H1 (cell line): ENCODE results near the gene PRMT1. TPM values are rescaled to one million over a fixed set of nuclear protein-coding genes. Genes with fewer than 3 reads are reported as not detected.

Source experiments
- CTCF ChIA-PET: fragments of 300-600 bp; sonication (Branson Sonifier 250); formaldehyde crosslinking; loops from one replicate; lab custom pipeline; 2021; ENCODE audit not compliant: partially characterized antibody; lab: Charles Lee
- POLR2A ChIA-PET: fragments of 300-600 bp; sonication (Branson Sonifier 250); formaldehyde crosslinking; loops from one replicate; lab custom pipeline; 2021; ENCODE audit warnings: inconsistent platforms; ENCODE audit not compliant: partially characterized antibody; lab: Charles Lee
- DNase-seq, 2 experiments: peaks; one replicate each; pipeline versions ENCODE4 v3.0.0 to v3.0.0-alpha.2; 2010 to 2022; ENCODE audit warnings: low spot score in 2 of 2, low read depth in 1 of 2, mixed read lengths in 1 of 2
- FAIRE-seq: peaks from 2 replicates; lab custom pipeline; 2011; peaks lifted over from hg19 to GRCh38; lab: Jason Lieb, UNC
- H2AFZ ChIP-seq: 2 replicates; pipeline ENCODE4 v1.8.1; 2012; ENCODE audit warnings: low read length, inconsistent platforms
- H2AK5ac ChIP-seq: 2 replicates; pipeline ENCODE4 v1.6.1; 2013; ENCODE audit warnings: low read depth, low read length
- H2BK120ac ChIP-seq: replicated peaks from 2 replicates; pipeline ENCODE3; 2013; ENCODE audit warnings: low read depth, low read length, inconsistent platforms
- H2BK12ac ChIP-seq: 2 replicates; pipeline ENCODE4 v1.6.1; 2013; ENCODE audit warnings: low read depth, low read length
- H2BK15ac ChIP-seq: 2 replicates; pipeline ENCODE4 v1.6.1; 2013; ENCODE audit warnings: low read length
- H2BK20ac ChIP-seq: 2 replicates; pipeline ENCODE4 v1.6.1; 2013; ENCODE audit warnings: low read length
- H2BK5ac ChIP-seq: 2 replicates; pipeline ENCODE4 v1.6.1; 2013; ENCODE audit warnings: low read depth, low read length
- H3K14ac ChIP-seq: 2 replicates; pipeline ENCODE4 v1.6.1; 2013; ENCODE audit warnings: inconsistent platforms; ENCODE audit not compliant: insufficient read length
- H3K18ac ChIP-seq: 2 replicates; pipeline ENCODE4 v1.6.1; 2013; ENCODE audit warnings: low read length; ENCODE audit errors: extremely low read depth
- H3K23ac ChIP-seq: 2 replicates; pipeline ENCODE4 v1.6.1; 2013; ENCODE audit warnings: inconsistent platforms; ENCODE audit not compliant: insufficient read length
- H3K23me2 ChIP-seq: 2 replicates; pipeline ENCODE4 v1.6.1; 2013; ENCODE audit warnings: low read depth, low read length
- H3K27ac ChIP-seq: 2 replicates; pipeline ENCODE4 v1.6.1; 2011; ENCODE audit warnings: low read depth, low read length, inconsistent platforms
- H3K27me3 ChIP-seq, 4 experiments: replicated peaks in 1 of 4; 1 replicate in 1 of 4; 2 replicates in 3 of 4; pipeline versions ENCODE4 v1.6.1 to v1.8.1; 2011 to 2013; ENCODE audit warnings: low read length in 3 of 4, mild to moderate bottlenecking in 3 of 4, inconsistent platforms in 2 of 4, mixed read lengths in 2 of 4, moderate library complexity in 1 of 4; ENCODE audit not compliant: control insufficient read depth in 3 of 4, insufficient read depth in 3 of 4; ENCODE audit errors: extremely low read depth in 1 of 4
- H3K36me3 ChIP-seq, 4 experiments: 2 replicates each; pipeline versions ENCODE4 v1.6.1 to v1.8.1; 2011 to 2013; ENCODE audit warnings: mild to moderate bottlenecking in 4 of 4, low read length in 3 of 4, moderate library complexity in 2 of 4, control low read depth in 1 of 4, inconsistent platforms in 1 of 4; ENCODE audit not compliant: insufficient read depth in 4 of 4, control insufficient read depth in 2 of 4
- H3K4ac ChIP-seq: replicated peaks from 2 replicates; pipeline ENCODE3; 2013; ENCODE audit warnings: low read length, low read depth, mixed read lengths, inconsistent platforms; ENCODE audit not compliant: insufficient read length
- H3K4me1 ChIP-seq, 4 experiments: replicated peaks in 1 of 4; 1 replicate in 1 of 4; 2 replicates in 3 of 4; pipeline versions ENCODE4 v1.6.1 to v1.8.1; 2011 to 2013; ENCODE audit warnings: low read length in 3 of 4, inconsistent platforms in 2 of 4, mixed read lengths in 1 of 4; ENCODE audit not compliant: insufficient read depth in 4 of 4, control insufficient read depth in 3 of 4
- H3K4me2 ChIP-seq, 2 experiments: 2 replicates each; pipeline versions ENCODE4 v1.6.1 to v1.8.1; 2011 to 2013; ENCODE audit warnings: low read depth in 2 of 2, low read length in 2 of 2, control low read depth in 1 of 2, inconsistent platforms in 1 of 2, mild to moderate bottlenecking in 1 of 2; ENCODE audit not compliant: insufficient read depth in 1 of 2
- H3K4me3 ChIP-seq, 4 experiments: fragments of 200-600, 300-600 bp in 1 of 4; sonication (generic), shearing (Covaris generic), sonication (Bioruptor Twin) in 1 of 4; 2 replicates each; pipeline versions ENCODE4 v1.5.1 to v1.8.1; 2011 to 2016; ENCODE audit warnings: low read length in 4 of 4, low read depth in 3 of 4, control low read depth in 2 of 4, inconsistent platforms in 2 of 4, mild to moderate bottlenecking in 2 of 4, mixed read lengths in 1 of 4, moderate library complexity in 1 of 4; ENCODE audit not compliant: insufficient read depth in 2 of 4; ENCODE audit errors: extremely low read depth in 1 of 4
- H3K56ac ChIP-seq: replicated peaks from 2 replicates; pipeline ENCODE3; 2013; ENCODE audit warnings: low read depth, mild to moderate bottlenecking, mixed read lengths, low read length, inconsistent platforms; ENCODE audit not compliant: insufficient read length
- H3K79me1 ChIP-seq: 2 replicates; pipeline ENCODE4 v1.6.1; 2013; ENCODE audit warnings: low read depth, low read length, control low read depth
- H3K79me2 ChIP-seq, 2 experiments: 2 replicates each; pipeline versions ENCODE4 v1.6.1 to v1.8.1; 2012 to 2013; ENCODE audit warnings: low read length in 2 of 2, mild to moderate bottlenecking in 2 of 2, inconsistent platforms in 1 of 2; ENCODE audit not compliant: insufficient read depth in 2 of 2, control insufficient read depth in 1 of 2
- H3K9ac ChIP-seq, 4 experiments: replicated peaks in 1 of 4; 1 replicate in 1 of 4; 2 replicates in 3 of 4; pipeline versions ENCODE4 v1.6.1 to v1.8.1; 2011 to 2013; ENCODE audit warnings: low read depth in 3 of 4, low read length in 3 of 4, control low read depth in 2 of 4, mild to moderate bottlenecking in 2 of 4, moderate library complexity in 2 of 4, inconsistent platforms in 1 of 4; ENCODE audit errors: extremely low read depth in 1 of 4
- H3K9me3 ChIP-seq, 2 experiments: 2 replicates each; pipeline versions ENCODE4 v1.6.1 to v1.8.1; 2012 to 2013; ENCODE audit warnings: mild to moderate bottlenecking in 2 of 2, moderate library complexity in 2 of 2, control low read depth in 1 of 2, inconsistent platforms in 1 of 2, low read depth in 1 of 2, low read length in 1 of 2, mixed read lengths in 1 of 2; ENCODE audit not compliant: insufficient read depth in 2 of 2
- H4K20me1 ChIP-seq, 2 experiments: replicated peaks in 1 of 2; 2 replicates each; pipeline versions ENCODE3 to v1.8.1; 2011 to 2013; ENCODE audit warnings: inconsistent platforms in 2 of 2, low read length in 2 of 2, mild to moderate bottlenecking in 1 of 2; ENCODE audit not compliant: insufficient read depth in 2 of 2, control insufficient read depth in 1 of 2
- H4K5ac ChIP-seq: 2 replicates; pipeline ENCODE4 v1.6.1; 2013; ENCODE audit warnings: low read length, low read depth, mixed read lengths, inconsistent platforms; ENCODE audit not compliant: insufficient read length
- H4K8ac ChIP-seq: 2 replicates; pipeline ENCODE4 v1.8.0; 2013; ENCODE audit warnings: mild to moderate bottlenecking, moderate library complexity, low read length, inconsistent platforms; ENCODE audit not compliant: insufficient read depth; ENCODE audit errors: extremely low read depth
- H4K91ac ChIP-seq: replicated peaks from 2 replicates; pipeline ENCODE3; 2013; ENCODE audit warnings: low read length, mixed read lengths, inconsistent platforms; ENCODE audit not compliant: insufficient read length
- ASH2L ChIP-seq: fragments of 200-600, 300-600 bp; sonication (generic); IDR thresholded peaks from one replicate; pipeline ENCODE4 v1.7.1; 2017; ENCODE audit warnings: low read length
- E2F6 ChIP-seq: IDR thresholded peaks from 2 replicates; pipeline ENCODE4 v1.6.1; 2012; ENCODE audit warnings: inconsistent platforms
- MAX ChIP-seq: IDR thresholded peaks from 2 replicates; pipeline ENCODE4 v1.6.1; 2012; ENCODE audit warnings: inconsistent platforms
- POLR2A ChIP-seq, 2 experiments: IDR thresholded peaks; 1 replicate in 1 of 2; 2 replicates in 1 of 2; pipeline ENCODE4 v1.6.1; 2011; ENCODE audit warnings: low read depth in 2 of 2, low read length in 2 of 2, mild to moderate bottlenecking in 2 of 2; ENCODE audit errors: control extremely low read depth in 1 of 2
- RBBP5 ChIP-seq: IDR thresholded peaks from 2 replicates; pipeline ENCODE4 v1.7.1; 2012; ENCODE audit warnings: low read depth, mild to moderate bottlenecking, inconsistent platforms, low read length, moderate library complexity, borderline replicate concordance
- RFX5 ChIP-seq: IDR thresholded peaks from 2 replicates; pipeline ENCODE4 v1.6.1; 2011; ENCODE audit warnings: low read depth, low read length, improper control_type of control experiment, borderline replicate concordance
- RXRA ChIP-seq: IDR thresholded peaks from 2 replicates; pipeline ENCODE4 v1.6.1; 2011; ENCODE audit warnings: low read depth, mild to moderate bottlenecking, low read length, moderate library complexity; ENCODE audit not compliant: insufficient read depth
- SP4 ChIP-seq: IDR thresholded peaks from 2 replicates; pipeline ENCODE4 v1.6.1; 2012; ENCODE audit warnings: low read length, inconsistent platforms
- SRF ChIP-seq: IDR thresholded peaks from 2 replicates; pipeline ENCODE4 v1.6.1; 2011; ENCODE audit warnings: mild to moderate bottlenecking, low read depth, low read length, moderate library complexity
- TAF1 ChIP-seq: IDR thresholded peaks from 2 replicates; pipeline ENCODE4 v1.6.1; 2011; ENCODE audit warnings: mild to moderate bottlenecking, low read depth, low read length
- WGBS, 2 experiments: shearing (Covaris generic) in 1 of 2; methylation state at CpG; one replicate each; pipeline versions ENCODE4 v1.1.6 to v1.1.7; 2013 to 2015; ENCODE audit warnings: low lambda C conversion rate in 2 of 2, mixed read lengths in 2 of 2, inconsistent platforms in 1 of 2, low coverage in 1 of 2, missing lambda C conversion rate in 1 of 2; ENCODE audit not compliant: insufficient replicate concordance in 2 of 2, insufficient coverage in 1 of 2, insufficient read length in 1 of 2; ENCODE audit errors: extremely low coverage in 1 of 2, missing lambda C conversion rate in 1 of 2; 5-methylcytosine and 5-hydroxymethylcytosine counted together
- polyA plus RNA-seq, 7 experiments: library from polyadenylated mRNA; depleted of rRNA in 3 of 7; stranded (reverse) in 5 of 7; unstranded in 2 of 7; fragments of >200 nt in 5 of 7; fragments of 200-250 nt in 2 of 7; gene quantifications; 1 replicate in 5 of 7; 2 replicates in 1 of 7; 4 replicates in 1 of 7; pipeline versions ENCODE4 v1.2.1 to v1.2.3, GENCODE V29; 2011 to 2013; ENCODE audit warnings: missing spikeins in 2 of 7, mixed read lengths in 2 of 7
- total RNA-seq: library from RNA; stranded (reverse); fragmentation: NEBNext Ultra II Directional; extraction: Animal tissue kit (Norgen Biotek cat#: 25700); gene quantifications from 2 replicates; pipeline ENCODE4 v1.2.1, GENCODE V29; 2021

The PRMT1 gene
- total and polyA plus RNA-seq, 2 of the 8 experiments (the other 6 are each of a cell fraction or from before 2014, with no cell fraction given), result 561 to 1,215 TPM

- 2% methylated on average over 49 of the region's 53 CpGs; no CpG with 5 or more reads in 1 of the 2 experiments for WGBS, 2 experiments
- Histone ChIP-seq H3K79me1 (peaks cover 5% of the 10 kb centered on the region), H3K14ac (no peak overlapping the region), H3K36me3 (peaks cover 16 to 41% (median 32%) of the 10 kb centered on the region in 4 experiments; a peak in 7 of 8 replicates), H2AK5ac (peak overlapping the region; percentile 66; the same call in 1 of the 2 replicates), H3K27me3 (no peaks in the 10 kb centered on the region), H2BK15ac (peak overlapping the region; percentile 72; the same call in 1 of the 2 replicates), H2BK20ac (no peak overlapping the region), H4K8ac (0 out of 2 replicates have a peak overlapping the region, but pooled peaks have one; percentile 4), H3K9me3 (peaks cover 9 to 11% of the 10 kb centered on the region in 2 experiments), H4K5ac (peak overlapping the region; percentile 90), H2BK5ac (peak overlapping the region; percentile 86), H3K27ac (peak overlapping the region; percentile 72), H3K56ac (peak overlapping the region; percentile 86), H3K9ac (peak overlapping the region in 3 of 4 experiments; percentile 49 to 92 (median 76); a peak in 6 of 7 replicates), H4K91ac (peak overlapping the region; percentile 8), H2BK12ac (peak overlapping the region; percentile 43; the same call in 1 of the 2 replicates), H2AFZ (no peak overlapping the region), H2BK120ac (no peak overlapping the region), H3K4me3 (peak overlapping the region; percentile 89 to 98 (median 96)), H3K4me2 (peak overlapping the region; percentile 85 to 89), H3K23me2 (peaks cover 15% of the 10 kb centered on the region), H3K4me1 (peaks cover 0 to 7% (median 2%) of the 10 kb centered on the region in 4 experiments; a peak in 4 of 7 replicates), H3K79me2 (peaks cover 5 to 32% of the 10 kb centered on the region in 2 experiments; a peak in 2 of 4 replicates), H3K18ac (peak overlapping the region; percentile 96), H3K23ac (no peak overlapping the region), H3K4ac (peak overlapping the region; percentile 58), H4K20me1 (peaks cover 9 to 11% of the 10 kb centered on the region in 2 experiments)
- CTCF ChIA-PET, result interaction anchor here (0.7 to 2.3 kb wide), 11 partner anchors 8 to 39 kb away, joined by 3 to 13 read pairs (median 4); partner anchors contain the start of gene ADM5
- DNase-seq (peak; percentile 82 to 96), FAIRE-seq (no peak)
- POLR2A ChIA-PET, result interaction anchor here (0.5 to 18.0 kb wide), 19 partner anchors 9 to 161 kb away, joined by 3 to 275 read pairs (median 4); partner anchors contain the start of genes ADM5, CPT1C, FUZ and NOSIP
- TF ChIP-seq RFX5 (no peak), RBBP5 (no peak), RXRA (no peak), SP4 (peak; percentile 36; the same call in 1 of the 2 replicates), ASH2L (peak; percentile 36), E2F6 (0 out of 2 replicates have a peak, but pooled peaks have one; percentile 6), POLR2A (IDR thresholded peaks at IDR 0.05; ENCODE audit: control extremely low read depth in 1 of 2, low read depth in 2 of 2, low read length in 2 of 2) (peak; percentile 51 to 78), MAX (peak; percentile 84), TAF1 (0 out of 2 replicates have a peak, but pooled peaks have one; percentile 43), SRF (no peak)
These were observed 12.7 kb upstream of the PRMT1 start for GRCh38 chr19:49664171-49665035.
